Measurements from ENCODE around the gene LSAMP. TPM values are rescaled to one million over a fixed set of nuclear protein-coding genes. Genes with fewer than 3 reads are reported as not detected.

The LSAMP gene
- total and polyA plus RNA-seq, 9 of the 15 experiments (the other 6 are each of a cell fraction or from before 2014, with no cell fraction given) = 0.09 to 0.11 TPM; not detected in 7

GRCh38 chr3:116000311-116000710 lies 445.0 kb downstream of the LSAMP start (continued):
- TF ChIP-seq MGA (IDR thresholded peaks at IDR 0.05) = peak; percentile 86
- no peak for TF ChIP-seq ZNF280B (CRISPR knock-in tag; IDR thresholded peaks at IDR 0.05)
- no peak for TF ChIP-seq IFI16 (CRISPR knock-in tag; IDR thresholded peaks at IDR 0.05)
- TF ChIP-seq BMI1 (IDR thresholded peaks at IDR 0.05; ENCODE audit: low read length) = no peak
- TF ChIP-seq ZFX (CRISPR knock-in tag; IDR thresholded peaks at IDR 0.05) = no peak
- peak; percentile 98 for TF ChIP-seq JUND (IDR thresholded peaks at IDR 0.05; ENCODE audit: borderline replicate concordance, low read depth, low read length)
- peak; percentile 98 for TF ChIP-seq JUND (tag; IDR thresholded peaks at IDR 0.05; ENCODE audit: borderline replicate concordance, low read depth, low read length)
- no peak for TF ChIP-seq ASH1L (IDR thresholded peaks at IDR 0.05; ENCODE audit: borderline replicate concordance, low read depth, partially characterized antibody)
- peak; percentile 81 for TF ChIP-seq MITF (IDR thresholded peaks at IDR 0.05)
- no peak for TF ChIP-seq E2F5 (CRISPR knock-in tag; IDR thresholded peaks at IDR 0.05)
- TF ChIP-seq ARID1B (IDR thresholded peaks at IDR 0.05) = peak; percentile 61
- TF ChIP-seq TEAD4 (IDR thresholded peaks at IDR 0.05; ENCODE audit: low read length) = peak; percentile 50
- no peak for TF ChIP-seq TEAD4 (CRISPR knock-in tag; IDR thresholded peaks at IDR 0.05; ENCODE audit: borderline replicate concordance)
- no peak for TF ChIP-seq ZKSCAN8 (CRISPR knock-in tag; IDR thresholded peaks at IDR 0.05)
